ENCODE measurements around the gene JPT2. TPM values are rescaled to one million over a fixed set of nuclear protein-coding genes. Genes with fewer than 3 reads are reported as not detected.

JPT2 gene
- total and polyA plus RNA-seq, 4 donors: 24.4 to 45.8 (median 39.1) TPM

- Histone ChIP-seq H3K9me3 (ENCODE audit: control insufficient read depth, insufficient read depth, low read length) (no peaks in the 10 kb centered on the region), H3K27ac (ENCODE audit: low read depth, low read length) (no peak overlapping the region), H3K36me3 (ENCODE audit: control insufficient read depth, insufficient read depth, low read length) (peaks cover 95% of the 10 kb centered on the region), H3K27me3 (ENCODE audit: control insufficient read depth, insufficient read depth, low read length) (no peaks in the 10 kb centered on the region), H3K4me1 (ENCODE audit: control insufficient read depth, insufficient read depth, low read length) (no peaks in the 10 kb centered on the region), H3K4me3 (ENCODE audit: low read depth, low read length) (no peak overlapping the region)
- no peak for DNase-seq (ENCODE audit: low read depth in 4 of 6, low spot score in 6 of 6)
- WGBS (ENCODE audit: insufficient coverage): 94% methylated on average over 7 of the region's 8 CpGs
Measured at GRCh38 chr16:1638757-1639156, 39.3 kb upstream of the JPT2 start.

- no peaks in the 10 kb centered on the region for H3K27me3 ChIP-seq (ENCODE audit: control insufficient read depth, insufficient read depth, low read length)
- peaks cover 95% of the 10 kb centered on the region for H3K36me3 ChIP-seq (ENCODE audit: control insufficient read depth, insufficient read depth, low read length)
- no peak overlapping the region for H3K27ac ChIP-seq (ENCODE audit: low read depth, low read length)
- H3K9me3 ChIP-seq (ENCODE audit: control insufficient read depth, insufficient read depth, low read length): no peaks in the 10 kb centered on the region
- WGBS (ENCODE audit: insufficient coverage): no CpG with 5 or more reads among the region's 2 CpGs
- H3K4me1 ChIP-seq (ENCODE audit: control insufficient read depth, insufficient read depth, low read length): no peaks in the 10 kb centered on the region
- DNase-seq (ENCODE audit: low read depth in 4 of 6, low spot score in 6 of 6): no peak
- H3K4me3 ChIP-seq (ENCODE audit: low read depth, low read length): no peak overlapping the region
Measured at GRCh38 chr16:1639282-1639681, 38.8 kb upstream of the JPT2 start.

- Histone ChIP-seq H3K9me3 (ENCODE audit: control insufficient read depth, insufficient read depth, low read length) (no peaks in the 10 kb centered on the region), H3K4me3 (ENCODE audit: low read depth, low read length) (no peak overlapping the region), H3K4me1 (ENCODE audit: control insufficient read depth, insufficient read depth, low read length) (no peaks in the 10 kb centered on the region), H3K27ac (ENCODE audit: low read depth, low read length) (no peak overlapping the region), H3K36me3 (ENCODE audit: control insufficient read depth, insufficient read depth, low read length) (peaks cover 94% of the 10 kb centered on the region), H3K27me3 (ENCODE audit: control insufficient read depth, insufficient read depth, low read length) (no peaks in the 10 kb centered on the region)
- WGBS (ENCODE audit: insufficient coverage): 93% methylated on average over 7 of the region's 11 CpGs
- DNase-seq (ENCODE audit: low read depth in 4 of 6, low spot score in 6 of 6): no peak
Measured at GRCh38 chr16:1639860-1640259, 38.2 kb upstream of the JPT2 start.

- WGBS (ENCODE audit: insufficient coverage): 94% methylated on average over 18 of the region's 20 CpGs
- Histone ChIP-seq H3K27me3 (ENCODE audit: control insufficient read depth, insufficient read depth, low read length) (no peaks in the 10 kb centered on the region), H3K9me3 (ENCODE audit: control insufficient read depth, insufficient read depth, low read length) (no peaks in the 10 kb centered on the region), H3K27ac (ENCODE audit: low read depth, low read length) (no peak overlapping the region), H3K4me3 (ENCODE audit: low read depth, low read length) (no peak overlapping the region), H3K4me1 (ENCODE audit: control insufficient read depth, insufficient read depth, low read length) (no peaks in the 10 kb centered on the region), H3K36me3 (ENCODE audit: control insufficient read depth, insufficient read depth, low read length) (peaks cover 94% of the 10 kb centered on the region)
- DNase-seq (ENCODE audit: low read depth in 4 of 6, low spot score in 6 of 6): no peak
Measured at GRCh38 chr16:1640261-1640941, 37.7 kb upstream of the JPT2 start.

GRCh38 chr16:1641261-1641660 lies 36.8 kb upstream of the JPT2 start:
- Histone ChIP-seq H3K9me3 (ENCODE audit: control insufficient read depth, insufficient read depth, low read length) (no peaks in the 10 kb centered on the region), H3K4me1 (ENCODE audit: control insufficient read depth, insufficient read depth, low read length) (no peaks in the 10 kb centered on the region), H3K4me3 (ENCODE audit: low read depth, low read length) (no peak overlapping the region), H3K36me3 (ENCODE audit: control insufficient read depth, insufficient read depth, low read length) (peaks cover 96% of the 10 kb centered on the region), H3K27ac (ENCODE audit: low read depth, low read length) (no peak overlapping the region), H3K27me3 (ENCODE audit: control insufficient read depth, insufficient read depth, low read length) (no peaks in the 10 kb centered on the region)
- no peak for DNase-seq (ENCODE audit: low read depth in 4 of 6, low spot score in 6 of 6)
- 97% methylated on average over 12 of the region's 12 CpGs for whole genome bisulfite sequencing (ENCODE audit: insufficient coverage)

GRCh38 chr16:1642148-1642547 lies 35.9 kb upstream of the JPT2 start:
- Histone ChIP-seq H3K27ac (ENCODE audit: low read depth, low read length) (no peak overlapping the region), H3K4me1 (ENCODE audit: control insufficient read depth, insufficient read depth, low read length) (no peaks in the 10 kb centered on the region), H3K4me3 (ENCODE audit: low read depth, low read length) (no peak overlapping the region), H3K9me3 (ENCODE audit: control insufficient read depth, insufficient read depth, low read length) (no peaks in the 10 kb centered on the region), H3K36me3 (ENCODE audit: control insufficient read depth, insufficient read depth, low read length) (peaks cover 88% of the 10 kb centered on the region), H3K27me3 (ENCODE audit: control insufficient read depth, insufficient read depth, low read length) (no peaks in the 10 kb centered on the region)
- DNase-seq (ENCODE audit: low read depth in 4 of 6, low spot score in 6 of 6): peak in 2 of 6 donors; percentile 4 to 22
- WGBS (ENCODE audit: insufficient coverage): 85% methylated on average over 5 of the region's 5 CpGs

- no peaks in the 10 kb centered on the region for H3K27me3 ChIP-seq (ENCODE audit: control insufficient read depth, insufficient read depth, low read length)
- no peak overlapping the region for H3K4me3 ChIP-seq (ENCODE audit: low read depth, low read length)
- WGBS (ENCODE audit: insufficient coverage): 95% methylated on average over 11 of the region's 11 CpGs
- H3K36me3 ChIP-seq (ENCODE audit: control insufficient read depth, insufficient read depth, low read length): peaks cover 86% of the 10 kb centered on the region
- DNase-seq (ENCODE audit: low read depth in 4 of 6, low spot score in 6 of 6): no peak
- no peaks in the 10 kb centered on the region for H3K9me3 ChIP-seq (ENCODE audit: control insufficient read depth, insufficient read depth, low read length)
- H3K27ac ChIP-seq (ENCODE audit: low read depth, low read length): no peak overlapping the region
- no peaks in the 10 kb centered on the region for H3K4me1 ChIP-seq (ENCODE audit: control insufficient read depth, insufficient read depth, low read length)
Measured at GRCh38 chr16:1642753-1643152, 35.3 kb upstream of the JPT2 start.

GRCh38 chr16:1643521-1643920 lies 34.6 kb upstream of the JPT2 start:
- H3K27me3 ChIP-seq (ENCODE audit: control insufficient read depth, insufficient read depth, low read length): no peaks in the 10 kb centered on the region
- H3K4me1 ChIP-seq (ENCODE audit: control insufficient read depth, insufficient read depth, low read length): no peaks in the 10 kb centered on the region
- H3K4me3 ChIP-seq (ENCODE audit: low read depth, low read length): no peak overlapping the region
- WGBS (ENCODE audit: insufficient coverage): 93% methylated on average over 12 of the region's 12 CpGs
- peak in 2 of 6 donors; percentile 39 to 72 for DNase-seq (ENCODE audit: low read depth in 4 of 6, low spot score in 6 of 6)
- no peak overlapping the region for H3K27ac ChIP-seq (ENCODE audit: low read depth, low read length)
- peaks cover 82% of the 10 kb centered on the region for H3K36me3 ChIP-seq (ENCODE audit: control insufficient read depth, insufficient read depth, low read length)
- H3K9me3 ChIP-seq (ENCODE audit: control insufficient read depth, insufficient read depth, low read length): no peaks in the 10 kb centered on the region

- H3K4me1 ChIP-seq (ENCODE audit: control insufficient read depth, insufficient read depth, low read length): no peaks in the 10 kb centered on the region
- whole genome bisulfite sequencing (ENCODE audit: insufficient coverage): 92% methylated on average over 7 of the region's 13 CpGs
- DNase-seq (ENCODE audit: low read depth in 4 of 6, low spot score in 6 of 6): no peak
- no peak overlapping the region for H3K4me3 ChIP-seq (ENCODE audit: low read depth, low read length)
- no peaks in the 10 kb centered on the region for H3K9me3 ChIP-seq (ENCODE audit: control insufficient read depth, insufficient read depth, low read length)
- H3K27ac ChIP-seq (ENCODE audit: low read depth, low read length): no peak overlapping the region
- peaks cover 71% of the 10 kb centered on the region for H3K36me3 ChIP-seq (ENCODE audit: control insufficient read depth, insufficient read depth, low read length)
- no peaks in the 10 kb centered on the region for H3K27me3 ChIP-seq (ENCODE audit: control insufficient read depth, insufficient read depth, low read length)
Measured at GRCh38 chr16:1645914-1646525, 32.1 kb upstream of the JPT2 start.

- Histone ChIP-seq H3K27me3 (ENCODE audit: control insufficient read depth, insufficient read depth, low read length) (no peaks in the 10 kb centered on the region), H3K4me3 (ENCODE audit: low read depth, low read length) (no peak overlapping the region), H3K4me1 (ENCODE audit: control insufficient read depth, insufficient read depth, low read length) (no peaks in the 10 kb centered on the region), H3K9me3 (ENCODE audit: control insufficient read depth, insufficient read depth, low read length) (no peaks in the 10 kb centered on the region), H3K27ac (ENCODE audit: low read depth, low read length) (no peak overlapping the region), H3K36me3 (ENCODE audit: control insufficient read depth, insufficient read depth, low read length) (peaks cover 70% of the 10 kb centered on the region)
- DNase-seq (ENCODE audit: low read depth in 4 of 6, low spot score in 6 of 6): no peak
- 93% methylated on average over 13 of the region's 13 CpGs for WGBS (ENCODE audit: insufficient coverage)
Measured at GRCh38 chr16:1647856-1648255, 30.2 kb upstream of the JPT2 start.
